Lower lobe of right lung (tissue), 2 donors: ENCODE measurements around the gene MTMR10. TPM values are rescaled to one million over a fixed set of nuclear protein-coding genes. Genes with fewer than 3 reads are reported as not detected.

Source experiments
- ATAC-seq, 2 donors: fragments of 200-7000 bp; cut with Tn5 transposase; one replicate each; pipeline ENCODE4 v1.9.1; 2020 to 2022; ENCODE audit warnings: mild to moderate bottlenecking in 2 of 2, moderate library complexity in 2 of 2
- DNase-seq: peaks from one replicate; pipeline ENCODE4 v3.0.0-alpha.2; 2020
- H3K27ac ChIP-seq: fragments of 200-600 bp; one replicate; pipeline ENCODE4 v1.8.0; 2022
- H3K27me3 ChIP-seq: fragments of 200-600 bp; one replicate; pipeline ENCODE4 v1.8.0; 2022; ENCODE audit warnings: low read depth
- H3K36me3 ChIP-seq: fragments of 200-600 bp; one replicate; pipeline ENCODE4 v1.8.0; 2022; ENCODE audit warnings: mild to moderate bottlenecking
- H3K4me1 ChIP-seq: fragments of 200-600 bp; one replicate; pipeline ENCODE4 v1.8.0; 2022
- H3K4me3 ChIP-seq: fragments of 200-600 bp; one replicate; pipeline ENCODE4 v1.8.0; 2022; ENCODE audit warnings: mild to moderate bottlenecking
- H3K9me3 ChIP-seq: fragments of 200-600 bp; one replicate; pipeline ENCODE4 v1.8.0; 2022
- CTCF ChIP-seq: fragments of 200-600 bp; IDR thresholded peaks from one replicate; pipeline ENCODE4 v1.8.0; 2022; ENCODE audit warnings: antibody characterized with exemption, mild to moderate bottlenecking
- intact Hi-C: fragments of 100-400 bp; cut with DNase I; formaldehyde crosslinking; loops from one replicate; pipeline ENCODE4 v1.11.0; 2022
- total RNA-seq: library from RNA; stranded (reverse); fragmentation: NEBNext Ultra II Directional; extraction: Animal tissue kit (Norgen Biotek cat#: 25700); gene quantifications from one replicate; pipeline ENCODE4 v1.2.1, GENCODE V29; 2021
- donor health status: DM: no; HTN: yes; CAD: no; lungs with severe emphysema.

The MTMR10 gene
- total RNA-seq, 1 donor from 2014 or later, result 42.4 TPM

GRCh38 chr15:31035610-31036009 lies 44.2 kb upstream of the MTMR10 start:
- no peak overlapping the region for H3K27ac ChIP-seq
- H3K36me3 ChIP-seq, result no peaks in the 10 kb centered on the region
- DNase-seq, result no peak
- no peaks in the 10 kb centered on the region for H3K9me3 ChIP-seq
- no peak for ATAC-seq
- H3K4me3 ChIP-seq, result no peak overlapping the region
- peaks cover 10% of the 10 kb centered on the region for H3K4me1 ChIP-seq
- no peaks in the 10 kb centered on the region for H3K27me3 ChIP-seq
- TF ChIP-seq CTCF, result no peak
- intact Hi-C loops, result no loop called here

- no peaks in the 10 kb centered on the region for H3K36me3 ChIP-seq
- no peak overlapping the region for H3K27ac ChIP-seq
- intact Hi-C loops, result no loop called here
- no peaks in the 10 kb centered on the region for H3K9me3 ChIP-seq
- ATAC-seq (no peak), DNase-seq (no peak)
- H3K4me3 ChIP-seq, result no peak overlapping the region
- H3K4me1 ChIP-seq, result peaks cover 10% of the 10 kb centered on the region
- TF ChIP-seq CTCF, result no peak
- H3K27me3 ChIP-seq, result no peaks in the 10 kb centered on the region
These were observed 42.7 kb upstream of the MTMR10 start for GRCh38 chr15:31034152-31034551.

GRCh38 chr15:31032961-31033371 lies 41.5 kb upstream of the MTMR10 start:
- no peak for TF ChIP-seq CTCF
- DNase-seq (no peak), ATAC-seq (no peak)
- Histone ChIP-seq H3K27ac (peak overlapping the region; percentile 16), H3K27me3 (no peaks in the 10 kb centered on the region), H3K4me3 (no peak overlapping the region), H3K4me1 (peaks cover 10% of the 10 kb centered on the region), H3K36me3 (no peaks in the 10 kb centered on the region), H3K9me3 (no peaks in the 10 kb centered on the region)
- intact Hi-C loops, result no loop called here

GRCh38 chr15:31031471-31032067 lies 40.1 kb upstream of the MTMR10 start:
- DNase-seq (no peak), ATAC-seq (no peak)
- no peak overlapping the region for H3K4me3 ChIP-seq
- no peaks in the 10 kb centered on the region for H3K36me3 ChIP-seq
- H3K4me1 ChIP-seq, result peaks cover 10% of the 10 kb centered on the region
- H3K27me3 ChIP-seq, result no peaks in the 10 kb centered on the region
- no peaks in the 10 kb centered on the region for H3K9me3 ChIP-seq
- TF ChIP-seq CTCF, result no peak
- no peak overlapping the region for H3K27ac ChIP-seq
- intact Hi-C loops, result no loop called here

- no peak for TF ChIP-seq CTCF
- no peaks in the 10 kb centered on the region for H3K27me3 ChIP-seq
- ATAC-seq, result no peak
- intact Hi-C loops, result no loop called here
- H3K36me3 ChIP-seq, result no peaks in the 10 kb centered on the region
- peaks cover 2% of the 10 kb centered on the region for H3K4me1 ChIP-seq
- no peak for DNase-seq
- H3K27ac ChIP-seq, result no peak overlapping the region
- no peak overlapping the region for H3K4me3 ChIP-seq
- H3K9me3 ChIP-seq, result no peaks in the 10 kb centered on the region
These were observed 36.6 kb upstream of the MTMR10 start for GRCh38 chr15:31027910-31028578.
